Motor neuron (in vitro differentiated cells): ENCODE data around the gene ADIRF. TPM values are rescaled to one million over a fixed set of nuclear protein-coding genes. Genes with fewer than 3 reads are reported as not detected.
A peak's percentile ranks its signal among the peaks of the same experiment; 100 is the strongest.
"Not testable (repeated sequence)": the region's sequence is repeated elsewhere in the genome, so short reads cannot be mapped to it uniquely, and the experiment has no call there.

Experiments used
- ATAC-seq, 8 experiments: fragments of 200-7000 bp; cut with Tn5 transposase; replicated peaks in 6 of 8; 2 replicates each; pipeline ENCODE4 v1.8.0; 2021; ENCODE audit warnings: mild to moderate bottlenecking in 8 of 8, moderate library complexity in 8 of 8
- H3K27ac ChIP-seq, 2 donors: fragments of 250-450 bp; sonication (Bioruptor Pico); 2 replicates each; pipeline ENCODE4 v1.9.0; 2021; ENCODE audit warnings: antibody characterized with exemption in 2 of 2, mild to moderate bottlenecking in 2 of 2, moderate library complexity in 1 of 2
- H3K4me1 ChIP-seq, 2 donors: fragments of 250-450 bp; sonication (Bioruptor Pico); replicated peaks in 1 of 2; 2 replicates each; pipeline ENCODE4 v1.6.1; 2021; ENCODE audit warnings: antibody characterized with exemption in 2 of 2, mild to moderate bottlenecking in 2 of 2, moderate library complexity in 1 of 2
- H3K4me3 ChIP-seq, 5 donors: fragments of 250-450 bp; sonication (Bioruptor Pico); 2 replicates each; pipeline ENCODE4 v1.9.0; 2021; ENCODE audit warnings: antibody characterized with exemption in 5 of 5, mild to moderate bottlenecking in 5 of 5, moderate library complexity in 4 of 5
- WGBS, 10 experiments: fragments of 450-650 bp; shearing (Covaris generic); methylation state at CpG; one replicate each; pipeline ENCODE4 v1.0.0; 2022; 5-methylcytosine and 5-hydroxymethylcytosine counted together
- in situ Hi-C, 9 experiments: fragments of 400-800 bp; cut with MboI; loops; one replicate each; pipeline ENCODE4 v1.15.0; 2021; ENCODE audit warnings: low sequenced_read_pairs in 9 of 9, low pct_unique_long_range_greater_than_20kb in 2 of 9; ENCODE audit not compliant: unreplicated experiment in 9 of 9
- total RNA-seq, 8 experiments: library from RNA; unstranded; fragments of 300-600 nt; gene quantifications; 2 replicates each; pipeline versions ENCODE4 v1.2.3 to v1.2.4, GENCODE V29; 2022

ADIRF gene
- 10 to 100 TPM in 1 of 8 experiments, 1 to 10 TPM in 4, under 1 TPM in 2, not detected in 1; 0.49 to 63.7 (median 1.2) TPM for total RNA-seq

- in situ Hi-C loops, result no loop called here
- no peak within 1 kb of the TSS for H3K4me3 ChIP-seq
- peak in 3 of 8 experiments; percentile 2 to 7 (median 3) for ATAC-seq
- peaks cover 25 to 50% of the 10 kb centered on the region in 2 donors for H3K4me1 ChIP-seq
- 4 to 100% (median 80%) methylated on average over 1 to 14 of the region's 59 CpGs; no CpG with 5 or more reads in 5 of the 10 experiments for WGBS, 10 experiments
- no peak within 1 kb of the TSS for H3K27ac ChIP-seq
These were observed at the start of gene ADIRF for GRCh38 chr10:86968271-86968993. Gene ADIRF (plus strand): TSS chr10:86968482. CDS start chr10:86968545, 63 bp downstream.

GRCh38 chr10:86922553-86922961, 45.7 kb upstream of the ADIRF start:
- in situ Hi-C loops, result loop anchor here in 1 of 9 experiments (25.0 kb wide), 1 partner anchor 210 kb away; no protein-coding TSS in a partner anchor
- Histone ChIP-seq H3K4me1 (no peaks in the 10 kb centered on the region), H3K27ac (no peak overlapping the region), H3K4me3 (no peak overlapping the region)
- no peak for ATAC-seq
- WGBS, 10 experiments, result 90 to 100% (median 94%) methylated on average over 2 to 8 of the region's 9 CpGs; no CpG with 5 or more reads in 3 of the 10 experiments

GRCh38 chr10:86929468-86930380, 38.6 kb upstream of the ADIRF start:
- in situ Hi-C loops, result loop anchor here in 2 of 9 experiments (25.0 kb wide), 1 partner anchor 133 kb away; no protein-coding TSS in a partner anchor
- peak in 3 of 8 experiments; percentile 29 to 63 (median 34) for ATAC-seq
- no peak overlapping the region for H3K27ac ChIP-seq
- WGBS, 10 experiments, result 53 to 97% (median 81%) methylated on average over 4 to 13 of the region's 15 CpGs; no CpG with 5 or more reads in 1 of the 10 experiments
- no peak overlapping the region for H3K4me3 ChIP-seq
- no peaks in the 10 kb centered on the region for H3K4me1 ChIP-seq

GRCh38 chr10:86931872-86932271, 36.4 kb upstream of the ADIRF start:
- no peak overlapping the region for H3K4me3 ChIP-seq
- in situ Hi-C loops, result loop anchor here in 2 of 9 experiments (25.0 kb wide), 1 partner anchor 130 kb away; no protein-coding TSS in a partner anchor
- no peak overlapping the region for H3K27ac ChIP-seq
- WGBS, 10 experiments, result 17 to 100% (median 89%) methylated on average over 1 of the region's 1 CpG; no CpG with 5 or more reads in 3 of the 10 experiments
- ATAC-seq, result peak in 1 of 8 experiments; percentile 23
- H3K4me1 ChIP-seq, result no peaks in the 10 kb centered on the region

- WGBS, 10 experiments, result 75 to 100% (median 100%) methylated on average over 1 to 2 of the region's 2 CpGs; no CpG with 5 or more reads in 5 of the 10 experiments
- H3K27ac ChIP-seq, result no peak overlapping the region
- H3K4me3 ChIP-seq, result no peak overlapping the region
- in situ Hi-C loops, result loop anchor here in 2 of 9 experiments (25.0 kb wide), 1 partner anchor 130 kb away; no protein-coding TSS in a partner anchor
- H3K4me1 ChIP-seq, result no peaks in the 10 kb centered on the region
- ATAC-seq, result no peak
These were observed 35.6 kb upstream of the ADIRF start for GRCh38 chr10:86932674-86933073.

- H3K4me3 ChIP-seq, ATAC-seq, H3K27ac ChIP-seq, H3K4me1 ChIP-seq: not testable (repeated sequence)
- in situ Hi-C loops, result loop anchor here in 2 of 9 experiments (25.0 kb wide), 1 partner anchor 128 kb away; no protein-coding TSS in a partner anchor
- WGBS, 10 experiments, result 20 to 96% (median 83%) methylated on average over 1 to 4 of the region's 6 CpGs; no CpG with 5 or more reads in 3 of the 10 experiments
These were observed 34.0 kb upstream of the ADIRF start for GRCh38 chr10:86934162-86934711.

GRCh38 chr10:86936661-86937501, 31.4 kb upstream of the ADIRF start:
- 0 to 88% (median 83%) methylated on average over 2 to 9 of the region's 13 CpGs; no CpG with 5 or more reads in 6 of the 10 experiments for WGBS, 10 experiments
- H3K27ac ChIP-seq, result no peak overlapping the region
- in situ Hi-C loops, result loop anchor here in 2 of 9 experiments (25.0 kb wide), 1 partner anchor 125 kb away; no protein-coding TSS in a partner anchor
- ATAC-seq, result peak in 2 of 8 experiments; percentile 5 to 33
- H3K4me3 ChIP-seq, result no peak overlapping the region
- H3K4me1 ChIP-seq, result peaks cover 0 to 5% of the 10 kb centered on the region in 2 donors

- Histone ChIP-seq H3K4me3 (no peak overlapping the region), H3K27ac (no peak overlapping the region), H3K4me1 (peaks cover 0 to 5% of the 10 kb centered on the region in 2 donors)
- in situ Hi-C loops, result loop anchor here in 2 of 9 experiments (25.0 kb wide), 1 partner anchor 125 kb away; no protein-coding TSS in a partner anchor
- WGBS, 10 experiments, result 38 to 100% (median 92%) methylated on average over 2 to 5 of the region's 6 CpGs; no CpG with 5 or more reads in 2 of the 10 experiments
- no peak for ATAC-seq
These were observed 30.7 kb upstream of the ADIRF start for GRCh38 chr10:86937502-86938154.

GRCh38 chr10:86938260-86938659, 30.0 kb upstream of the ADIRF start:
- WGBS, 10 experiments, result 60 to 100% (median 88%) methylated on average over 1 to 2 of the region's 2 CpGs; no CpG with 5 or more reads in 3 of the 10 experiments
- in situ Hi-C loops, result loop anchor here in 2 of 9 experiments (25.0 kb wide), 1 partner anchor 124 kb away; no protein-coding TSS in a partner anchor
- H3K4me1 ChIP-seq, result peaks cover 0 to 5% of the 10 kb centered on the region in 2 donors
- H3K27ac ChIP-seq, result no peak overlapping the region
- ATAC-seq, result no peak
- no peak overlapping the region for H3K4me3 ChIP-seq

GRCh38 chr10:86940076-86940475, 28.2 kb upstream of the ADIRF start:
- H3K27ac ChIP-seq, H3K4me1 ChIP-seq, H3K4me3 ChIP-seq, ATAC-seq: not testable (repeated sequence)
- WGBS, 10 experiments, result 88 to 100% (median 94%) methylated on average over 2 to 9 of the region's 16 CpGs; no CpG with 5 or more reads in 4 of the 10 experiments
- in situ Hi-C loops, result loop anchor here in 2 of 9 experiments (25.0 kb wide), 1 partner anchor 122 kb away; no protein-coding TSS in a partner anchor

GRCh38 chr10:86940677-86941076, 27.6 kb upstream of the ADIRF start:
- 80 to 100% (median 92%) methylated on average over 1 to 3 of the region's 6 CpGs; no CpG with 5 or more reads in 5 of the 10 experiments for WGBS, 10 experiments
- Histone ChIP-seq H3K4me3 (no peak overlapping the region), H3K27ac (no peak overlapping the region), H3K4me1 (peaks cover 4 to 11% of the 10 kb centered on the region in 2 donors)
- ATAC-seq, result no peak
- in situ Hi-C loops, result loop anchor here in 2 of 9 experiments (25.0 kb wide), 1 partner anchor 122 kb away; no protein-coding TSS in a partner anchor
